SK-N-SH (cell line): ENCODE results near the gene FBXW10. TPM values are rescaled to one million over a fixed set of nuclear protein-coding genes. Genes with fewer than 3 reads are reported as not detected.
A peak's percentile ranks its signal among the peaks of the same experiment; 100 is the strongest.
"Not testable (repeated sequence)": the region's sequence is repeated elsewhere in the genome, so short reads cannot be mapped to it uniquely, and the experiment has no call there.

Experiments
- CTCF ChIA-PET: fragments of 300-600, 350-600 bp; formaldehyde crosslinking; extraction: SDS; loops from one replicate; lab custom pipeline; 2021; lab: Yijun Ruan, JAX
- POLR2A ChIA-PET: fragments of 350-600 bp; sonication (Branson Sonifier 250); formaldehyde crosslinking; extraction: SDS; loops from one replicate; lab custom pipeline; 2020; ENCODE audit warnings: antibody characterized with exemption, inconsistent platforms; lab: Yijun Ruan, JAX
- DNase-seq: peaks from one replicate; pipeline ENCODE4 v3.0.0; 2012
- H2AFZ ChIP-seq: fragments of 200-600 bp; sonication (generic); 2 replicates; pipeline ENCODE4 v1.8.1; 2016; ENCODE audit warnings: antibody characterized with exemption, mild to moderate bottlenecking, low read depth
- H3F3A ChIP-seq: fragments of 200-600 bp; sonication (generic); replicated peaks from 2 replicates; pipeline ENCODE3; 2016; ENCODE audit warnings: antibody characterized with exemption, mild to moderate bottlenecking; ENCODE audit not compliant: insufficient read depth
- H3K27ac ChIP-seq, 2 experiments: fragments of 200-500 bp in 1 of 2; fragments of 200-600 bp in 1 of 2; sonication (Bioruptor generic) in 1 of 2; sonication (generic), shearing (Covaris generic) in 1 of 2; 2 replicates each; pipeline versions ENCODE4 v1.5.1 to v1.6.1; 2014 to 2016; ENCODE audit warnings: low read depth in 2 of 2, inconsistent platforms in 1 of 2, low read length in 1 of 2, mild to moderate bottlenecking in 1 of 2, mixed read lengths in 1 of 2
- H3K27me3 ChIP-seq: fragments of 200-600 bp; sonication (generic), shearing (Covaris generic); 2 replicates; pipeline ENCODE4 v1.6.1; 2016; ENCODE audit warnings: mixed run types; ENCODE audit not compliant: insufficient read depth
- H3K36me3 ChIP-seq, 2 experiments: fragments of 200-500 bp in 1 of 2; fragments of 200-600 bp in 1 of 2; sonication (Bioruptor generic) in 1 of 2; sonication (generic) in 1 of 2; replicated peaks in 1 of 2; 2 replicates each; pipeline versions ENCODE3 to v1.5.1; 2014 to 2016; ENCODE audit warnings: low read length in 1 of 2, mild to moderate bottlenecking in 1 of 2; ENCODE audit not compliant: insufficient read depth in 2 of 2, control insufficient read depth in 1 of 2
- H3K4me1 ChIP-seq, 2 experiments: fragments of 200-500 bp in 1 of 2; fragments of 200-600 bp in 1 of 2; sonication (Bioruptor generic) in 1 of 2; sonication (generic), shearing (Covaris generic) in 1 of 2; 2 replicates each; pipeline versions ENCODE4 v1.5.1 to v1.6.1; 2014 to 2016; ENCODE audit warnings: low read depth in 1 of 2, low read length in 1 of 2, mixed run types in 1 of 2; ENCODE audit not compliant: insufficient read depth in 2 of 2, control insufficient read depth in 1 of 2
- H3K4me2 ChIP-seq: fragments of 200-600 bp; sonication (generic), shearing (Covaris generic); 2 replicates; pipeline ENCODE4 v1.6.1; 2017; ENCODE audit warnings: mixed run types
- H3K4me3 ChIP-seq, 2 experiments: fragments of 200-500 bp in 1 of 2; fragments of 200-600 bp in 1 of 2; sonication (Bioruptor generic) in 1 of 2; sonication (generic), shearing (Covaris generic) in 1 of 2; 2 replicates each; pipeline versions ENCODE4 v1.5.1 to v1.8.1; 2014 to 2016; ENCODE audit warnings: low read depth in 2 of 2, inconsistent platforms in 1 of 2, low read length in 1 of 2, mild to moderate bottlenecking in 1 of 2, mixed read lengths in 1 of 2, moderate library complexity in 1 of 2
- H3K79me2 ChIP-seq: fragments of 200-600 bp; sonication (generic); 2 replicates; pipeline ENCODE4 v1.8.1; 2017; ENCODE audit warnings: mild to moderate bottlenecking; ENCODE audit not compliant: insufficient read depth
- H3K9ac ChIP-seq: fragments of 200-600 bp; sonication (generic); 2 replicates; pipeline ENCODE4 v1.6.1; 2017; ENCODE audit warnings: mixed run types
- H3K9me2 ChIP-seq: fragments of 200-600 bp; sonication (generic); 2 replicates; pipeline ENCODE4 v1.6.1; 2017; ENCODE audit warnings: mixed run types
- H3K9me3 ChIP-seq: fragments of 200-600 bp; sonication (generic); 2 replicates; pipeline ENCODE4 v1.6.1; 2017; ENCODE audit warnings: mixed run types, mild to moderate bottlenecking, moderate library complexity
- H4K20me1 ChIP-seq: fragments of 200-600 bp; sonication (generic); 2 replicates; pipeline ENCODE4 v1.6.1; 2017; ENCODE audit warnings: mild to moderate bottlenecking, mixed run types; ENCODE audit not compliant: insufficient read depth
- CHD2 ChIP-seq: fragments of 150-350 bp; IDR thresholded peaks from 2 replicates; pipeline ENCODE4 v1.6.1; 2018; ENCODE audit warnings: low read length; ENCODE audit not compliant: partially characterized antibody
- CTCF ChIP-seq: fragments of 200-600 bp; sonication (generic); IDR thresholded peaks from 2 replicates; pipeline ENCODE4 v1.6.1; 2017; ENCODE audit warnings: antibody characterized with exemption, mild to moderate bottlenecking, moderate library complexity
- ELF1 ChIP-seq: IDR thresholded peaks from 2 replicates; pipeline ENCODE4 v1.4.0; 2012
- EP300 ChIP-seq, 2 experiments: IDR thresholded peaks; 2 replicates each; pipeline versions ENCODE4 v1.4.0 to v1.6.1; 2012; ENCODE audit warnings: borderline replicate concordance in 1 of 2, low read depth in 1 of 2, low read length in 1 of 2
- EZH2phosphoT487 ChIP-seq: fragments of 200-600 bp; sonication (generic); IDR thresholded peaks from 2 replicates; pipeline ENCODE4 v1.6.1; 2017; ENCODE audit warnings: low read depth, mixed run types, mild to moderate bottlenecking, antibody characterized with exemption, moderate library complexity, borderline replicate concordance
- GABPA ChIP-seq: IDR thresholded peaks from 2 replicates; pipeline ENCODE4 v1.4.0; 2012; ENCODE audit warnings: low read depth, mild to moderate bottlenecking
- GATA2 ChIP-seq: sonication (generic); formaldehyde crosslinking; IDR thresholded peaks from 2 replicates; pipeline ENCODE4 v1.5.0; 2020; ENCODE audit warnings: mild to moderate bottlenecking, missing genetic modification reagents
- MAX ChIP-seq: IDR thresholded peaks from 2 replicates; pipeline ENCODE4 v1.4.0; 2012; ENCODE audit warnings: low read depth
- NFIC ChIP-seq: IDR thresholded peaks from 2 replicates; pipeline ENCODE4 v1.4.0; 2012; ENCODE audit warnings: borderline replicate concordance
- PBX3 ChIP-seq: IDR thresholded peaks from 2 replicates; pipeline ENCODE4; 2012
- RXRA ChIP-seq: IDR thresholded peaks from 2 replicates; pipeline ENCODE4 v1.4.0; 2012; ENCODE audit warnings: low read depth, mild to moderate bottlenecking, borderline replicate concordance
- SIN3A ChIP-seq: IDR thresholded peaks from 2 replicates; pipeline ENCODE4 v1.6.1; 2012; ENCODE audit warnings: low read depth, mild to moderate bottlenecking, low read length, moderate library complexity, borderline replicate concordance
- TAF1 ChIP-seq: IDR thresholded peaks from 2 replicates; pipeline ENCODE4 v1.6.1; 2012; ENCODE audit warnings: low read depth, mild to moderate bottlenecking, low read length, moderate library complexity, borderline replicate concordance
- USF1 ChIP-seq: IDR thresholded peaks from 2 replicates; pipeline ENCODE4 v1.4.0; 2012; ENCODE audit warnings: low read depth, borderline replicate concordance
- YY1 ChIP-seq: IDR thresholded peaks from 2 replicates; pipeline ENCODE4 v1.4.0; 2012; ENCODE audit warnings: low read depth, mild to moderate bottlenecking
- ZBTB33 ChIP-seq: IDR thresholded peaks from 2 replicates; pipeline ENCODE4 v1.4.0; 2012; ENCODE audit warnings: low read depth, borderline replicate concordance
- WGBS: methylation state at CpG from one replicate; pipeline ENCODE4 v1.1.6; 2017; ENCODE audit warnings: low lambda C conversion rate; 5-methylcytosine and 5-hydroxymethylcytosine counted together
- polyA plus RNA-seq, 3 experiments: library from polyadenylated mRNA; depleted of rRNA; stranded (reverse); fragments of >200 nt; gene quantifications; 2 replicates each; pipeline ENCODE4 v1.2.3, GENCODE V29; 2012
- TF ChIP-seq, protein P1 (sequence below): fragments of 150-350 bp; IDR thresholded peaks from 2 replicates; pipeline ENCODE4 v1.6.1; 2017; ENCODE audit warnings: antibody characterized with exemption, low read length, low read depth, borderline replicate concordance

The FBXW10 gene
- polyA plus RNA-seq, 1 of the 3 experiments (the other 2 are of a cell fraction) = 0.02 TPM

DNA sequence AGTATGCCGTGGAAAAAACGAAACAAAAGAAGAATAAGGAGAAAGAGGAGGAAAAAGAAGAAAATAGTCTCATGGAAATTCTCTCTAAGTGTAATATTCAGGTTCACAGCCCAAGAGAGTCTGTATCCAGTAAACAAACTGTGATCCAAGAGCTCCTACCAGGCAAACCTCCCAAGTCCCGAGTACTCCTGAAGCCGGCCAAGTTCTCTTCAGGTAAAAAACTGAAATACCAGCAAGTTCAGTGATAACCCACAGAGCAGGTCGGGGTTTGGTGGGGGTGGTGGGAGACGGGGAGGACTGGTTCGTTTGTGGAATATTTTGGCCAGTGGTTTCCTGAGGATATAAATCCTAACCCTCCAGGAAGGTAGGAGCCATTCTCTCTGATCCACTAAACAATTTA, 28.6 kb downstream of the FBXW10 start:
- 61% methylated on average over 7 of the region's 7 CpGs for WGBS
- no peak for DNase-seq
- no peak overlapping the region for H3K9ac ChIP-seq
- H3K9me2 ChIP-seq = no peaks in the 10 kb centered on the region
- TF ChIP-seq ZBTB33 (no peak), NFIC (no peak), GABPA (no peak), CTCF (no peak), EP300 (IDR thresholded peaks at IDR 0.05; ENCODE audit: borderline replicate concordance in 1 of 2, low read depth in 1 of 2, low read length in 1 of 2) (no peak), RXRA (no peak), SIN3A (no peak), EZH2phosphoT487 (no peak), TAF1 (no peak)
- TF ChIP-seq, protein P1, sequence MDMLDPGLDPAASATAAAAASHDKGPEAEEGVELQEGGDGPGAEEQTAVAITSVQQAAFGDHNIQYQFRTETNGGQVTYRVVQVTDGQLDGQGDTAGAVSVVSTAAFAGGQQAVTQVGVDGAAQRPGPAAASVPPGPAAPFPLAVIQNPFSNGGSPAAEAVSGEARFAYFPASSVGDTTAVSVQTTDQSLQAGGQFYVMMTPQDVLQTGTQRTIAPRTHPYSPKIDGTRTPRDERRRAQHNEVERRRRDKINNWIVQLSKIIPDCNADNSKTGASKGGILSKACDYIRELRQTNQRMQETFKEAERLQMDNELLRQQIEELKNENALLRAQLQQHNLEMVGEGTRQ = no peak
- no peaks in the 10 kb centered on the region for H4K20me1 ChIP-seq
- no peak overlapping the region for H3K4me3 ChIP-seq
- no peaks in the 10 kb centered on the region for H3F3A ChIP-seq
- H3K36me3 ChIP-seq = no peaks in the 10 kb centered on the region
- ChIA-PET CTCF (no interaction called here), POLR2A (no interaction called here)
- H3K27me3 ChIP-seq = no peaks in the 10 kb centered on the region
- H3K4me2 ChIP-seq = no peak overlapping the region
- H3K9me3 ChIP-seq = no peaks in the 10 kb centered on the region
- H3K27ac ChIP-seq = no peak overlapping the region
- H2AFZ ChIP-seq = no peak overlapping the region
- no peaks in the 10 kb centered on the region for H3K79me2 ChIP-seq
- H3K4me1 ChIP-seq = no peaks in the 10 kb centered on the region

DNA sequence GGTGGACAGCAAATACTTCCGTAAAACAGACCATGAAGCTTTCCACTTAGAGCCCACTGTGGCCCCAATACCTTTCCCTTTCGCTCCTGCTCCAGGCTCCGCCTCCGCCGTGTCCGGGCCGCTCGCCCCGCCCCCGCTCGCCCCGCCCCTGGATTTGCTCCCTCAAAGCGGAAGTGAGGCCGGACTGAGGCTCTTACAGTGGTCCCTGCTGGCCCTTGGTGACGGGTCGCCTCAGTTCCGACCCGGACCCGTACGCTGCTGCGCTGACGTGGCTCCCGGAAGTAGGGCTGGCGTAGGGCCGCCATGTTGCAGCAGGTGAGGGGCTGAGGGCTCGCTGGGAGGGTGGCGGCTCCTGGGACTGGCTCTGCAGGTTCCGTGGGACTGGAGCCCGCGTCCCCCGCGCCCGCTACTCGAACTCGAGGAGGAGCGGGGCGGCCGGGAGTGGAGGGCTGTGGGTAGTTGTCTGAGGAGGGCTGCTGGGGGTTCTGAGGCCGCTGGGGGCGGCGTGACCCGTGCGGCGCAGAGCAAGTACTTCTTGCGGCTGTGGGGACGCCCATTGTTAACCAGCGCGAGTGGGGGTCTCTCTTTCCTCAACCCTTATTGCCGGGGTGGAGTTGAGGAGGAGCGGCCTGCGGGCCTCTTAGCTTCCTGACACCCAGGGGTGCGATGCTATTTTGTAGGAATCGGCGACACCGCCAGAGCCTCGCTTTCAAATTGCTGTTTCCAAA, 37.3 kb downstream of the FBXW10 start, which contains the start of gene TVP23B:
Gene TVP23B (plus strand): TSS at position 193 of the 728 bp plus-strand sequence. CDS start 111 bp downstream, at position 304.
- peaks cover 40% of the 10 kb centered on the region for H3K79me2 ChIP-seq
- TF ChIP-seq YY1 (peak; percentile 92), GATA2 (CRISPR knock-in tag) (peak; percentile 33; the same call in 1 of the 2 replicates), ELF1 (peak; percentile 96), SIN3A (peak; percentile 28; the same call in 1 of the 2 replicates), CHD2 (peak; percentile 70), PBX3 (peak; percentile 26; the same call in 1 of the 2 replicates), TAF1 (peak; percentile 71), USF1 (peak; percentile 45; the same call in 1 of the 2 replicates), MAX (peak; percentile 88), GABPA (peak; percentile 89)

More for the DNA sequence above, 37.3 kb downstream of the FBXW10 start, which contains the start of gene TVP23B:
- DNase-seq = peak; percentile 85
- H3K27ac ChIP-seq, POLR2A ChIA-PET, H3K36me3 ChIP-seq, CTCF ChIA-PET, H3K4me1 ChIP-seq, H3K9me3 ChIP-seq, H2AFZ ChIP-seq, H3K27me3 ChIP-seq, H3F3A ChIP-seq, H3K9me2 ChIP-seq, H4K20me1 ChIP-seq: not testable (repeated sequence)
- peak within 1 kb of the TSS; percentile 71 for H3K4me2 ChIP-seq
- H3K4me3 ChIP-seq = peak within 1 kb of the TSS; percentile 52 to 53
- WGBS = 0% methylated on average over 16 of the region's 56 CpGs
- H3K9ac ChIP-seq = peak within 1 kb of the TSS; percentile 76
